Lower leg skin (tissue), 3 donors: ENCODE data around the gene CCSER2.
"Not testable (repeated sequence)": the region's sequence is repeated elsewhere in the genome, so short reads cannot be mapped to it uniquely, and the experiment has no call there.

Experiments used
- CTCF ChIP-seq, 3 donors: fragments of 450-650 bp; IDR thresholded peaks; one replicate each; pipeline ENCODE4 v1.5.1; 2016; ENCODE audit warnings: antibody characterized with exemption in 3 of 3, mild to moderate bottlenecking in 3 of 3, moderate library complexity in 2 of 3
- POLR2A ChIP-seq, 2 donors: fragments of 450-650 bp; IDR thresholded peaks; one replicate each; pipeline ENCODE4 v1.6.1; 2016 to 2017; ENCODE audit warnings: antibody characterized with exemption in 2 of 2, mild to moderate bottlenecking in 1 of 2, moderate library complexity in 1 of 2

DNA sequence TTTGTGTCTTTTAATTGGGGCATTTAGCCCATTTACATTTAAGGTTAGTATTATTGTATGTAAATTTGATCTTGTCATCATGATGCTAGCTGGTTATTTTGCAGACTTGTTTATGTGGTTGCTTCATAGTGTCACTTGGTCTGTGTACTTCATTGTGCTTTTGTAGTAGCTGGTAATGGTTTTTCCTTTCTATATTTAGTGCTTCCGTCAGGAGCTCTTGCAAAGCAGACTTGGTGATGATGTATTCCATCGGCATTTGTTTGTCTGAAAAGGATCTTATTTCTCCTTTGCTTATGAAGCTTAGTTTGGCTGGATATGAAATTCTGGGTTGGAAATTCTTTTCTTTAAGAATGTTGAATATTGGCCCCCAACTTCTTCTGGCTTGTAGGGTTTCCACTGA lies 85.7 kb downstream of the CCSER2 start:
- not testable (repeated sequence) for TF ChIP-seq CTCF, POLR2A (IDR thresholded peaks at IDR 0.05)
